ENCODE measurements around the gene PDHX. TPM values are rescaled to one million over a fixed set of nuclear protein-coding genes. Genes with fewer than 3 reads are reported as not detected.

The PDHX gene
- total RNA-seq, 2 donors from 2014 or later = 41.6 to 51.8 TPM

- DNase-seq (no peak), ATAC-seq (no peak)
- intact Hi-C loops (cut with DNase I, micrococcal nuclease) = no loop called here
Observed at GRCh38 chr11:35029979-35030682, 113.7 kb downstream of the PDHX start.

DNA sequence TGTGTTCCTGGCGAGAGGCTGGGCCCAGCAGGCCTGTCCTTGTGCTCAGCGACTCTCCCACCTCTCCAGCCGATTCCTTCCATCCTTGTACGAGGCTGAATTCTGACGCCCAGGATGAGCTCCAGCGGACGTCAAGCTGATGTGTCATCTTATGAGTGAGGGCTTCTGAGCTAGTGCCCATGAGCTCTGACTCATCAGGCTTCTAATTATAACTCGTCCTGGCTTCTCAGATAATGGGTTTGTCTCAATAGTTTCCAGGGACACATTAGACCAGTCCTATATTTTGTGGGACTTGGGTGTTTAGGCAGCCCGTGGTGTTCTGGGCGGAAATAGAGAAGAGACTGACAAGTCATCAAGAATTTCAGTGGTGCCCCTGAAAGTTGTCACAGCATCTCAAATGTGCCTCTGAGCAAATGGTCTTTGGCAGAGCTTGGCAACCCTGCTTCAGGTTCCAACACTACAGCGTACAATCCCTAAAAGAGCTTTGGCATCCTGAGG is 114.3 kb downstream of the PDHX start:
- ATAC-seq (no peak), DNase-seq (peak in 1 of 2 donors; percentile 48)
- intact Hi-C loops (cut with DNase I, micrococcal nuclease) = no loop called here

DNA sequence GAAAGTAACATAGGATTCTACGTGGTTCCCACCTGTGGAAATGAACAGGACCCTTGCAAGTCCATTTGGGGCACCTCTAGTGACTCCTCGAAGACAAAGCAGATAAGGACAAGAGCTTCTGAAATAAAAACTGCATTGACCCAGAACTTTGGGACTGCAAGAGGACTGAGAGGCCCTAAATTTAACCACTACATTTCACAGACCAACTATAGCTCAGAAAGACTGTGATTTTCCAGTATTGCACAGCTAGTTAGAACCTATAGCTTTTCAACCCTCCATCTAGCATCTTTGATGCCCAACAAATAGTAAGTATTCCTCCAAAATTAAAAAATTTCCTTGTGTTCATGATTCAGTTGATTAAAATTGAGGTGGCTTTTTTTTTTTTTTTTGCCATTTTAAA is 114.9 kb downstream of the PDHX start:
- intact Hi-C loops (cut with DNase I, micrococcal nuclease) = no loop called here
- no peak for DNase-seq
- ATAC-seq = no peak

- intact Hi-C loops (cut with DNase I, micrococcal nuclease) = no loop called here
- ATAC-seq (no peak), DNase-seq (no peak)
Observed at GRCh38 chr11:35031867-35032266, 115.4 kb downstream of the PDHX start.

DNA sequence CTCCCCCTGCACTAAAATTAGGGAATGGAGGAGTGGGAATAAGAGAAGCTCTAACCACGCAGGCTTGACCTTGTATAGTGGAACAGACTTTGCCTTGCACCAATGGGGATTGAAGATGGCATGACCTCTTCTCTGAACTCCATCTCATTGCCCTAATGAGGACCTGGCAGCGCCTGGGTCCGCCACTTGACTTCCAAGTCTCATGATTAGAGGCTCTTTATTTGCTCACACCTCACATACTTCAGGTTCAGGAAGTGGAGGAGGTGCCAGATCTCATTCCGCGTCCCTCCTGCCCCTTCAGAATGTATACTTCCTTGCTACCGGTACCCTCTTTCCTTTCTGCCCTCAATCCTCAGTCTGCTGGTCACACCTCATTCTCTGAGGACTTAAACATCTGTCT is 116.6 kb downstream of the PDHX start:
- ATAC-seq (no peak), DNase-seq (no peak)
- intact Hi-C loops (cut with DNase I, micrococcal nuclease) = no loop called here

DNA sequence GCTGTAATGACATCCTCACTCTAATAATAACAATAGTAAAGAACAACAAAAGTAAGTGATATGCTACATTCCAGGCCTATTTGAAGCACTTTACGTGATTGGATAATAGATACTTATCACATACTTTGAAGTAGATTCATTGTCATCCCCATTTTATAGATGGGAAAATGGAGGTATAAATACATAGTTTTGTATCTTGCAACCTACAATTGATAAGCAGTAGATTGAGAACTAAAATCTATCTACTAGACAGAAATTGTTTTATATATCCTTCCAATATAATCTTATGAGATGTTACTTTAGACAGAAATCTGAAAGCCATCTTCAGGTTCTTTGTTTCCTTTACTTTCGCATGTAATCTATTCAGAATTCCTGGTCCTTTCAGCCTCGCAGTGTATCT is 118.0 kb downstream of the PDHX start:
- no peak for ATAC-seq
- intact Hi-C loops (cut with DNase I, micrococcal nuclease) = no loop called here
- DNase-seq = no peak

DNA sequence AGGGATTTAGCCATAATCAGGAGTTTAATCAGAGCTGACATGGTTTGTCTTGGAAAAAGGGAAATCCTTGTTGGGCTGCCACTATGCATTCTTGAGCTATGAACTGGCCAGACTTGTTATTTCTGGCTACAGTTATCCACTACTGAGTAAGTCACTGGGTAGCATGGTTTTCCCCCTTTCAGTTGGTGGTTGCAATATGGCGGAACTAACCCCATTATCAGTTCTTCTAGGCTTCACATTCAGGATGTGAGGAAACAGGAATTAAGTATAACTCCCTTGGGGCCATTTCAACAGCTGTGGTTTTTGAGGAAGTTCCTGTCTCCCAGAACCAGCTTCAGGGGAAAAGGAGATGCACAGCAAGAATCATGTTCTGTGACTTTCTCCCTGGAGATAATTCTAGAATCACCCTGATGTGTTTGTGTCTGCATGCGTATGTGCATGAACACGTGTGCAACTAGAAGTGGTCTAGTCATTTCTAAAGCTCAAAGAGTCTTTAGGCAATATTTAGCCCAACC is 119.5 kb downstream of the PDHX start:
- DNase-seq = no peak
- intact Hi-C loops (cut with DNase I, micrococcal nuclease) = no loop called here
- no peak for ATAC-seq

DNA sequence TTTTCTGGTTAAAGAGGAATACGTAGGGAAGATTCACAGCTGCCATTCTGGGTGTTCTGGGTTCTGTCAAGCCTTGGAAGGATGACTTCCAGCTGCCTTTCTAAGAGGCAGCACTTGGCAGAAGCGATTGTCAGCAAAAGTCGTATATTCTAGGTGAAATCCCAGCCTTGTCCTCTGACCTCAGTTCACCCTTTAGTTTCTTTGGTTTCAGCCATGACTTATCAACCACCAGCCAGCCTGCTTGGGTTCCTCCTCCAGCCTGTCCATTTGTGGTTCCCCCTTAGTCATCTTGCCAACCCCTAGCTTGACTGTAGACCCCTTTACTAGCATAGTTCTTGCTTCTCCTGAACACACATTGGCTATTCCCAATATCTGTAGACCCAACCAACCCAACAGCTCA is 120.2 kb downstream of the PDHX start:
- intact Hi-C loops (cut with DNase I, micrococcal nuclease) = no loop called here
- DNase-seq (no peak), ATAC-seq (no peak)

DNA sequence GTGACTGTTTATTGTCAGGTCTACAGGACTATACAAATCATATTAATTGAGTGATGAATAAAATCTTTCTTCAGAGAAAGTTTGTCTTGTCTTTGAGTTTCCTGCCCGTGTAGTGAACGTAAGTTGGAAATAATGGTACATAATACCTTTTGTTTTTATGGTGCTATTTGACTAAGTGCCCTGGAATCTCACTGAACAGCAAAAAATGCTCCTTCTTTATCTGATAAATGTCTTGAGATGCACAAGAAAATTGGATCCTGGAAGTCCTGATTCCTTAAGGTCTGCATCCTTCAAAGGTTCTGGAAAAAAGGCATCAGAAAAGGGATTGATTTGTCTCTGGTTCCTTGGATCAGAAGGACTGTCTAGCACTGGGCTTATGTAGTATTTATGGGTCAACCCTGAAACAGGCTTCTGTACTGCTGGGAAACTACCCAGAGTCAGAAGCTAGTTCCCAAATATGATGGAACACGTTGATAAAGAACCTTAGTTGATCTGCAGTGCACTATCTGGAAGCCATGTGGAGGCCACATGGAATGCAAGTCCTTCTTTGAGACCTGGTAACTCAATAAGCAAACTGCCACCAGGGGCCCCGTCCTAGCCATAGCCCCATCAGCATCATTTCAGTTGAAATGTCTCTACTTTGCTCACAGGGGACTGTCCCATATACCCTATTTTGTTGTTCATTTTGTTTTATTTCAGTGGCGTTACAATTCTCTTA is 122.0 kb downstream of the PDHX start:
- intact Hi-C loops (cut with DNase I, micrococcal nuclease) = no loop called here

DNA sequence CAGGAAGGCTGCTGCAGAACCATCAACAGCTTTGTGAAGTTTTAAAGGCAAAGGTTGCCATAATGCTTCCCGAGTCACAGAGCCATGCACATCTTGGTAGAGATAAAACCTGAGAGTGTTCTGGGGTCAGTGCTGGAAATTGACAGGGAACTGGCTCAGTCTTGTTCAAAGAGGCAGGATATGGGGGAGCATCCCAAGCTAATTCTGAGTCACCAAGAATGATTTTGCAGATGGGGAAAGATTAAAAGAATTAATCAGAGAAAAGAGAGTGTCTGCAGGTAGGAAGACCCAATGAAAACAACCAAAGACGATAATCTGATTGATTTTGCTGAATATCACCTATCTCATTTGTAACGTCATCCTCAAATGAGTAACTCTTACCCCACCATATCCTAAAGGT is 122.7 kb downstream of the PDHX start:
- intact Hi-C loops (cut with DNase I, micrococcal nuclease) = no loop called here
- no peak for ATAC-seq
- no peak for DNase-seq

More for the DNA sequence above, 122.0 kb downstream of the PDHX start:
- ATAC-seq (no peak), DNase-seq (no peak)

- DNase-seq (no peak), ATAC-seq (peak; percentile 31)
- intact Hi-C loops (cut with DNase I, micrococcal nuclease) = no loop called here
Observed at GRCh38 chr11:35040221-35040942, 124.0 kb downstream of the PDHX start.

GRCh38 chr11:35041070-35041554 is 124.7 kb downstream of the PDHX start:
- intact Hi-C loops (cut with DNase I, micrococcal nuclease) = no loop called here
- DNase-seq = no peak
- no peak for ATAC-seq

- DNase-seq (no peak), ATAC-seq (no peak)
- intact Hi-C loops (cut with DNase I, micrococcal nuclease) = no loop called here
Observed at GRCh38 chr11:35042224-35042623, 125.8 kb downstream of the PDHX start.

GRCh38 chr11:35042913-35043312 is 126.5 kb downstream of the PDHX start:
- no peak for ATAC-seq
- intact Hi-C loops (cut with DNase I, micrococcal nuclease) = no loop called here
- DNase-seq = no peak

DNA sequence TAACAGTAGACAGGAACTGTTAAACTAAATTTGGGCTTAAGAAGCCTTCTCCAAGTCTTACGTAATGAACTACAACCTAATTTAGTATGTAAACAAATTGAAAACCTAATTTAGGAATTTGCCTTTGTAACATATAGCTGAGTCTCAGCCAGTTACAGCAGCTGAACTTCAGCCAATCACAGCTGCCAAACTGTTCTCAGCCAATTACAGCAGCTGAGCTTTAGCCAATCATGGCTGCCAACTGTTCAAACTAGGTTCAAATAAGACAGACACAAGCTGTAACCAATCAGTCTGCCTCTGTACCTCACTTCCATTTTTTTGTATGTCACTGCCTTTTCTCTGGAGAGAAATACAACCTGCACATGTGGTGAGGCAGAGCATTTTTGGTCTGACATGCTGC is 127.5 kb downstream of the PDHX start:
- no peak for DNase-seq
- intact Hi-C loops (cut with DNase I, micrococcal nuclease) = no loop called here
- ATAC-seq = no peak

GRCh38 chr11:35045236-35045820 is 128.9 kb downstream of the PDHX start:
- intact Hi-C loops (cut with DNase I, micrococcal nuclease) = no loop called here
- peak in 1 of 2 donors; percentile 28 for DNase-seq
- peak; percentile 44 for ATAC-seq

All from left colon (tissue), 2 donors.